22Rv1 (cell line): Measurements from ENCODE around the gene KLK14.

Experiments used
- ZFX ChIP-seq: fragments of 450-650 bp; IDR thresholded peaks from 2 replicates; pipeline ENCODE4 v1.6.1; 2017; ENCODE audit warnings: antibody characterized with exemption, borderline replicate concordance
- TF ChIP-seq, protein P1 (sequence below): fragments of 450-650 bp; IDR thresholded peaks from 2 replicates; pipeline ENCODE4 v1.5.1; 2017; ENCODE audit warnings: mild to moderate bottlenecking

- TF ChIP-seq, protein P1, sequence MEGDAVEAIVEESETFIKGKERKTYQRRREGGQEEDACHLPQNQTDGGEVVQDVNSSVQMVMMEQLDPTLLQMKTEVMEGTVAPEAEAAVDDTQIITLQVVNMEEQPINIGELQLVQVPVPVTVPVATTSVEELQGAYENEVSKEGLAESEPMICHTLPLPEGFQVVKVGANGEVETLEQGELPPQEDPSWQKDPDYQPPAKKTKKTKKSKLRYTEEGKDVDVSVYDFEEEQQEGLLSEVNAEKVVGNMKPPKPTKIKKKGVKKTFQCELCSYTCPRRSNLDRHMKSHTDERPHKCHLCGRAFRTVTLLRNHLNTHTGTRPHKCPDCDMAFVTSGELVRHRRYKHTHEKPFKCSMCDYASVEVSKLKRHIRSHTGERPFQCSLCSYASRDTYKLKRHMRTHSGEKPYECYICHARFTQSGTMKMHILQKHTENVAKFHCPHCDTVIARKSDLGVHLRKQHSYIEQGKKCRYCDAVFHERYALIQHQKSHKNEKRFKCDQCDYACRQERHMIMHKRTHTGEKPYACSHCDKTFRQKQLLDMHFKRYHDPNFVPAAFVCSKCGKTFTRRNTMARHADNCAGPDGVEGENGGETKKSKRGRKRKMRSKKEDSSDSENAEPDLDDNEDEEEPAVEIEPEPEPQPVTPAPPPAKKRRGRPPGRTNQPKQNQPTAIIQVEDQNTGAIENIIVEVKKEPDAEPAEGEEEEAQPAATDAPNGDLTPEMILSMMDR: no peak
- no peak for TF ChIP-seq ZFX
These were observed 3.6 kb upstream of the KLK14 start for GRCh38 chr19:51086153-51086850.
